Measurements from ENCODE around the gene EDRF1.

EDRF1 gene

GRCh38 chr10:125719173-125720001 is at the start of gene EDRF1 (continued):
- TF ChIP-seq ZFP69B (tag by site-specific recombination; IDR thresholded peaks at IDR 0.05) (peak; percentile 48), ZBTB21 (tag by site-specific recombination; IDR thresholded peaks at IDR 0.05) (no peak), ZNF530 (tag by site-specific recombination; IDR thresholded peaks at IDR 0.05; ENCODE audit: low read depth) (no peak), ZNF354C (tag by site-specific recombination; IDR thresholded peaks at IDR 0.05; ENCODE audit: borderline replicate concordance, low read depth) (no peak), ZNF76 (tag by site-specific recombination; IDR thresholded peaks at IDR 0.05; ENCODE audit: borderline replicate concordance, low read depth) (no peak), ZNF239 (tag by site-specific recombination; IDR thresholded peaks at IDR 0.05) (no peak), ZNF2 (tag by site-specific recombination; IDR thresholded peaks at IDR 0.05) (peak; percentile 10; the same call in 1 of the 2 replicates), ZNF133 (tag by site-specific recombination; IDR thresholded peaks at IDR 0.05) (no peak), KLF1 (tag by site-specific recombination; IDR thresholded peaks at IDR 0.05) (peak; percentile 51), WT1 (tag by site-specific recombination; IDR thresholded peaks at IDR 0.05) (0 out of 2 replicates have a peak, but pooled peaks have one; percentile 24), ZNF514 (tag by site-specific recombination; IDR thresholded peaks at IDR 0.05) (no peak), PRDM10 (tag by site-specific recombination; IDR thresholded peaks at IDR 0.05) (peak; percentile 58; the same call in 1 of the 2 replicates), RBAK (tag by site-specific recombination; IDR thresholded peaks at IDR 0.05) (no peak), ZNF654 (tag by site-specific recombination; IDR thresholded peaks at IDR 0.05; ENCODE audit: low read depth) (no peak), ZNF221 (tag by site-specific recombination; IDR thresholded peaks at IDR 0.05; ENCODE audit: borderline replicate concordance) (no peak), KLF8 (tag by site-specific recombination; IDR thresholded peaks at IDR 0.05) (peak; percentile 50; the same call in 1 of the 2 replicates), ZBTB7A (tag by site-specific recombination; IDR thresholded peaks at IDR 0.05; ENCODE audit: low read depth) (no peak; the same call in 1 of the 2 replicates), ZNF169 (tag by site-specific recombination; IDR thresholded peaks at IDR 0.05) (no peak), ZBTB11 (tag by site-specific recombination; conservative IDR thresholded peaks at IDR 0.05; ENCODE audit: low read depth) (peak; percentile 95), GLIS1 (tag by site-specific recombination; IDR thresholded peaks at IDR 0.05) (peak; percentile 54; the same call in 1 of the 2 replicates), HOXA7 (CRISPR knock-in tag; IDR thresholded peaks at IDR 0.05; ENCODE audit: borderline replicate concordance) (0 out of 2 replicates have a peak, but pooled peaks have one; percentile 46), ZNF426 (tag by site-specific recombination; IDR thresholded peaks at IDR 0.05) (no peak)
- TF ChIP-seq, protein P1, sequence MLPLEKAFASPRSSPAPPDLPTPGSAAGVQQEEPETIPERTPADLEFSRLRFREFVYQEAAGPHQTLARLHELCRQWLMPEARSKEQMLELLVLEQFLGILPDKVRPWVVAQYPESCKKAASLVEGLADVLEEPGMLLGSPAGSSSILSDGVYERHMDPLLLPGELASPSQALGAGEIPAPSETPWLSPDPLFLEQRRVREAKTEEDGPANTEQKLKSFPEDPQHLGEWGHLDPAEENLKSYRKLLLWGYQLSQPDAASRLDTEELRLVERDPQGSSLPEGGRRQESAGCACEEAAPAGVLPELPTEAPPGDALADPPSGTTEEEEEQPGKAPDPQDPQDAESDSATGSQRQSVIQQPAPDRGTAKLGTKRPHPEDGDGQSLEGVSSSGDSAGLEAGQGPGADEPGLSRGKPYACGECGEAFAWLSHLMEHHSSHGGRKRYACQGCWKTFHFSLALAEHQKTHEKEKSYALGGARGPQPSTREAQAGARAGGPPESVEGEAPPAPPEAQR (tag by site-specific recombination; IDR thresholded peaks at IDR 0.05) = no peak
- TF ChIP-seq, protein P2, sequence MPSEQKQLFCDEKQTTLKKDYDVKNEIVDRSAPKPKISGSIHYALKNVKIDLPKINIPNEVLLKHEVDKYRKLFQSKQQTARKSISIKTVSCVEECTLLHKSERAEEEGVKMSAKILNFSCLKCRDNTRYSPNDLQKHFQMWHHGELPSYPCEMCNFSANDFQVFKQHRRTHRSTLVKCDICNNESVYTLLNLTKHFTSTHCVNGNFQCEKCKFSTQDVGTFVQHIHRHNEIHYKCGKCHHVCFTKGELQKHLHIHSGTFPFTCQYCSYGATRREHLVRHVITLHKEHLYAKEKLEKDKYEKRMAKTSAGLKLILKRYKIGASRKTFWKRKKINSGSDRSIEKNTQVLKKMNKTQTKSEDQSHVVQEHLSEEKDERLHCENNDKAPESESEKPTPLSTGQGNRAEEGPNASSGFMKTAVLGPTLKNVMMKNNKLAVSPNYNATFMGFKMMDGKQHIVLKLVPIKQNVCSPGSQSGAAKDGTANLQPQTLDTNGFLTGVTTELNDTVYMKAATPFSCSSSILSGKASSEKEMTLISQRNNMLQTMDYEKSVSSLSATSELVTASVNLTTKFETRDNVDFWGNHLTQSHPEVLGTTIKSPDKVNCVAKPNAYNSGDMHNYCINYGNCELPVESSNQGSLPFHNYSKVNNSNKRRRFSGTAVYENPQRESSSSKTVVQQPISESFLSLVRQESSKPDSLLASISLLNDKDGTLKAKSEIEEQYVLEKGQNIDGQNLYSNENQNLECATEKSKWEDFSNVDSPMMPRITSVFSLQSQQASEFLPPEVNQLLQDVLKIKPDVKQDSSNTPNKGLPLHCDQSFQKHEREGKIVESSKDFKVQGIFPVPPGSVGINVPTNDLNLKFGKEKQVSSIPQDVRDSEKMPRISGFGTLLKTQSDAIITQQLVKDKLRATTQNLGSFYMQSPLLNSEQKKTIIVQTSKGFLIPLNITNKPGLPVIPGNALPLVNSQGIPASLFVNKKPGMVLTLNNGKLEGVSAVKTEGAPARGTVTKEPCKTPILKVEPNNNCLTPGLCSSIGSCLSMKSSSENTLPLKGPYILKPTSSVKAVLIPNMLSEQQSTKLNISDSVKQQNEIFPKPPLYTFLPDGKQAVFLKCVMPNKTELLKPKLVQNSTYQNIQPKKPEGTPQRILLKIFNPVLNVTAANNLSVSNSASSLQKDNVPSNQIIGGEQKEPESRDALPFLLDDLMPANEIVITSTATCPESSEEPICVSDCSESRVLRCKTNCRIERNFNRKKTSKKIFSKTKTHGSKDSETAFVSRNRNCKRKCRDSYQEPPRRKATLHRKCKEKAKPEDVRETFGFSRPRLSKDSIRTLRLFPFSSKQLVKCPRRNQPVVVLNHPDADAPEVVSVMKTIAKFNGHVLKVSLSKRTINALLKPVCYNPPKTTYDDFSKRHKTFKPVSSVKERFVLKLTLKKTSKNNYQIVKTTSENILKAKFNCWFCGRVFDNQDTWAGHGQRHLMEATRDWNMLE (tag by site-specific recombination; conservative IDR thresholded peaks at IDR 0.05; ENCODE audit: low read depth) = peak; percentile 82
- TF ChIP-seq, protein P3, sequence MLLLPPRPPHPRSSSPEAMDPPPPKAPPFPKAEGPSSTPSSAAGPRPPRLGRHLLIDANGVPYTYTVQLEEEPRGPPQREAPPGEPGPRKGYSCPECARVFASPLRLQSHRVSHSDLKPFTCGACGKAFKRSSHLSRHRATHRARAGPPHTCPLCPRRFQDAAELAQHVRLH (tag by site-specific recombination; IDR thresholded peaks at IDR 0.05) = peak; percentile 95

Data from HEK293 (cell line).